Upper lobe of left lung (tissue), 6 donors: ENCODE measurements around the gene MED31. TPM values are rescaled to one million over a fixed set of nuclear protein-coding genes. Genes with fewer than 3 reads are reported as not detected.

Experiments
- ATAC-seq, 2 donors: fragments of 200-7000 bp; cut with Tn5 transposase; one replicate each; pipeline ENCODE4 v1.9.1; 2022; ENCODE audit warnings: mild to moderate bottlenecking in 2 of 2, moderate library complexity in 2 of 2; ENCODE audit not compliant: low FRiP score in 2 of 2
- DNase-seq, 2 donors: peaks; one replicate each; pipeline ENCODE4 v3.0.0-alpha.2; 2019 to 2020
- H3K27ac ChIP-seq, 4 donors: fragments of 200-600 bp; sonication (generic); one replicate each; pipeline ENCODE4 v1.5.1; 2016 to 2019
- H3K27me3 ChIP-seq, 4 donors: fragments of 200-600 bp; sonication (generic); one replicate each; pipeline ENCODE4 v1.5.1; 2017 to 2019
- H3K36me3 ChIP-seq, 4 donors: fragments of 200-600 bp; sonication (generic); one replicate each; pipeline ENCODE4 v1.5.1; 2016 to 2019
- H3K4me1 ChIP-seq, 4 donors: fragments of 200-600 bp; sonication (generic); one replicate each; pipeline ENCODE4 v1.5.1; 2018 to 2019
- H3K4me3 ChIP-seq, 4 donors: fragments of 200-600 bp; sonication (generic); one replicate each; pipeline ENCODE4 v1.5.1; 2017 to 2019; ENCODE audit warnings: mild to moderate bottlenecking in 2 of 4, moderate library complexity in 1 of 4
- H3K9me3 ChIP-seq, 4 donors: fragments of 200-600 bp; sonication (generic); one replicate each; pipeline ENCODE4 v1.5.1; 2018 to 2019
- CTCF ChIP-seq, 6 experiments: fragments of 450-650 bp in 4 of 6; fragments of 200-600 bp in 2 of 6; sonication (generic) in 2 of 6; IDR thresholded peaks; one replicate each; pipeline ENCODE4 v1.5.1; 2016 to 2019; ENCODE audit warnings: antibody characterized with exemption in 6 of 6
- EP300 ChIP-seq, 4 donors: sonication (generic); formaldehyde crosslinking; IDR thresholded peaks; one replicate each; pipeline ENCODE4 v1.5.1; 2017; ENCODE audit warnings: antibody characterized with exemption in 4 of 4, control low read depth in 2 of 4
- POLR2A ChIP-seq, 4 donors: fragments of 450-650 bp; IDR thresholded peaks; one replicate each; pipeline ENCODE4 v1.5.1; 2016 to 2017; ENCODE audit warnings: antibody characterized with exemption in 4 of 4, mild to moderate bottlenecking in 2 of 4
- POLR2AphosphoS5 ChIP-seq, 2 donors: sonication (generic); formaldehyde crosslinking; IDR thresholded peaks; one replicate each; pipeline ENCODE4 v1.5.1; 2017; ENCODE audit warnings: antibody characterized with exemption in 2 of 2
- WGBS, 2 donors: methylation state at CpG; one replicate each; pipeline ENCODE4 v1.1.5; 2017 to 2018; 5-methylcytosine and 5-hydroxymethylcytosine counted together
- total RNA-seq, 6 donors: library from RNA; depleted of rRNA in 4 of 6; stranded (reverse); fragments of >200 nt in 4 of 6; gene quantifications; one replicate each; pipeline versions ENCODE4 v1.1.0 to v1.2.1, GENCODE V29; 2016 to 2021
- donor health status: DM: no; HTN: no; CAD: no; lungs with moderate emphysema.
- donor health status: DM: no; HTN: yes; CAD: no; lungs with severe emphysema.

Gene MED31
- total RNA-seq, 6 donors from 2014 or later: 1.8 to 22.9 (median 13.2) TPM

GRCh38 chr17:6683081-6683684 is 31.8 kb upstream of the MED31 start:
- Histone ChIP-seq H3K4me3 (no peak overlapping the region), H3K4me1 (no peaks in the 10 kb centered on the region), H3K27ac (no peak overlapping the region), H3K36me3 (no peaks in the 10 kb centered on the region), H3K27me3 (no peaks in the 10 kb centered on the region), H3K9me3 (no peaks in the 10 kb centered on the region)
- no peak for DNase-seq
- ATAC-seq: no peak
- no peak for TF ChIP-seq CTCF (IDR thresholded peaks at IDR 0.05)
- TF ChIP-seq POLR2A (IDR thresholded peaks at IDR 0.05): no peak
- no peak for TF ChIP-seq EP300 (IDR thresholded peaks at IDR 0.05)
- no peak for TF ChIP-seq POLR2AphosphoS5 (IDR thresholded peaks at IDR 0.05)
- WGBS, 2 donors: 76 to 77% methylated on average over 3 of the region's 3 CpGs

DNA sequence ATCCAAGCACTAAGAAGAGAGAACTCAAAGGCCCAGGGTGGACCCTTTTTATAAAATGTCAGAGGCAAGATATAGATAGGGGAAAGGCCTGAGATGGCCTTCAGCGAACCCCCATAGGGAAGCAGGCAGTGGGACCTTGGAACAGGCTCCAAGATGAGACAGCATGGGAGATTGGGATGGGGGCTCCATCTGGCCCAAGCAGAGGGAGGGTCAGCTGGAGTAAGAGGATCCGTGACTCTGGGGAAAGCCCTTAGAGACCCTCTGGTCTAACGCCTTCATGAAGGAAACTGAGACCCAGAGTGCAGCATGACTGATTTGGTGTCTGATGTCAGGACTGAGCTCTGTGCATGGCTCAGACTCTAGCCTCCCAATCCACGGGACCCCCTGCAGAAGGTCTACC is 30.9 kb upstream of the MED31 start:
- TF ChIP-seq POLR2AphosphoS5 (IDR thresholded peaks at IDR 0.05): no peak
- TF ChIP-seq POLR2A (IDR thresholded peaks at IDR 0.05): no peak
- TF ChIP-seq CTCF (IDR thresholded peaks at IDR 0.05): no peak
- TF ChIP-seq EP300 (IDR thresholded peaks at IDR 0.05): no peak
- Histone ChIP-seq H3K4me1 (no peaks in the 10 kb centered on the region), H3K27me3 (no peaks in the 10 kb centered on the region), H3K27ac (no peak overlapping the region), H3K4me3 (no peak overlapping the region), H3K36me3 (no peaks in the 10 kb centered on the region), H3K9me3 (no peaks in the 10 kb centered on the region)
- 92 to 97% methylated on average over 2 to 4 of the region's 4 CpGs for WGBS, 2 donors
- ATAC-seq (no peak), DNase-seq (no peak)

GRCh38 chr17:6681671-6682070 is 30.3 kb upstream of the MED31 start:
- H3K27ac ChIP-seq: no peak overlapping the region
- H3K4me3 ChIP-seq: no peak overlapping the region
- DNase-seq (no peak), ATAC-seq (no peak)
- 66 to 83% methylated on average over 5 of the region's 5 CpGs for WGBS, 2 donors
- H3K9me3 ChIP-seq: no peaks in the 10 kb centered on the region
- H3K27me3 ChIP-seq: no peaks in the 10 kb centered on the region
- H3K4me1 ChIP-seq: no peaks in the 10 kb centered on the region
- no peaks in the 10 kb centered on the region for H3K36me3 ChIP-seq
- TF ChIP-seq POLR2A (IDR thresholded peaks at IDR 0.05) (no peak), EP300 (IDR thresholded peaks at IDR 0.05) (no peak), POLR2AphosphoS5 (IDR thresholded peaks at IDR 0.05) (no peak), CTCF (IDR thresholded peaks at IDR 0.05) (no peak)

DNA sequence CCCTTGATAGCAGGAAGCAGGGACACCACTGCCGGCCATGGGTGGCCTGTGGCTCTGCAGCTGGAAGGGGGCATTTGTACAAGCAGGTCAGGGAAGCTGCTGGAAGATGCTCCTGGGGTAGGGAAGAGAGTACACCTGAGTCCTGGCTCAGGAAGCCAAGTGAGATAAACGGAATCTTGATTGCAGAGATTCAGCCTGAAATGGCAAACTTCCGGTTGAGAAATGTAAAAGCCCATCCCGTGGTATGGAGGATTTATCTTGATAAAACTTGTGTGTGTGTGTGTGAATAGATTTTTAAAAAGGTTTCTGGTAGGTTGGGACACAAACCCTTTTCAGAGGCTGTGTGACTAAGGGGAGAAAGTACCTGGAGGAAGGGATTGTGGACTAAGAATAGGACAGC is 29.8 kb upstream of the MED31 start:
- ATAC-seq (no peak), DNase-seq (no peak)
- no peaks in the 10 kb centered on the region for H3K27me3 ChIP-seq
- no peaks in the 10 kb centered on the region for H3K4me1 ChIP-seq
- TF ChIP-seq CTCF (IDR thresholded peaks at IDR 0.05): no peak
- TF ChIP-seq POLR2AphosphoS5 (IDR thresholded peaks at IDR 0.05): no peak
- TF ChIP-seq EP300 (IDR thresholded peaks at IDR 0.05): no peak
- no peak for TF ChIP-seq POLR2A (IDR thresholded peaks at IDR 0.05)
- no peaks in the 10 kb centered on the region for H3K36me3 ChIP-seq
- H3K27ac ChIP-seq: no peak overlapping the region
- H3K4me3 ChIP-seq: no peak overlapping the region
- 59 to 65% methylated on average over 4 of the region's 4 CpGs for WGBS, 2 donors
- H3K9me3 ChIP-seq: no peaks in the 10 kb centered on the region

DNA sequence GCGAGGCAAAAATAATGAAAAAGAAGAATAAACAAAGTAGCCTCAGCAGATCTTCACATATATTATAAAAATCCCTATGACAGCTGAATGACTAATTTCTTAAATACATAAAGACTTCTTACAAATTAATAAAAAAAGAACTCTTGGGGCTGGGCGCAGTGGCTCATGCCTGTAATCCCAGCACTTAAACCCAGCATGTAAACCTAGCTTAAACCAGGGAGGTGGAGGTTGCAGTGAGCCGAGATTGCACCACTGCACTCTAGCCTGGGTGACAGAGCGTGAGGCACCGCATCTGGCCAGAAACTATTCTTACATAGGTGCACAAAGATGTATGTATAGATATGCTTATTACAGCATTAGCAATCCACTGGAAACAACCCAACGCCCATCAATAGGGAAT is 27.8 kb upstream of the MED31 start:
- no peak overlapping the region for H3K27ac ChIP-seq
- 74 to 79% methylated on average over 6 of the region's 6 CpGs for WGBS, 2 donors
- H3K4me1 ChIP-seq: no peaks in the 10 kb centered on the region
- no peak for ATAC-seq
- no peak for DNase-seq
- H3K36me3 ChIP-seq: no peaks in the 10 kb centered on the region
- H3K4me3 ChIP-seq: no peak overlapping the region
- no peaks in the 10 kb centered on the region for H3K9me3 ChIP-seq
- no peaks in the 10 kb centered on the region for H3K27me3 ChIP-seq
- TF ChIP-seq EP300 (IDR thresholded peaks at IDR 0.05) (no peak), POLR2A (IDR thresholded peaks at IDR 0.05) (no peak)
